ENCODE results near the gene RDM1.

Gene RDM1

DNA sequence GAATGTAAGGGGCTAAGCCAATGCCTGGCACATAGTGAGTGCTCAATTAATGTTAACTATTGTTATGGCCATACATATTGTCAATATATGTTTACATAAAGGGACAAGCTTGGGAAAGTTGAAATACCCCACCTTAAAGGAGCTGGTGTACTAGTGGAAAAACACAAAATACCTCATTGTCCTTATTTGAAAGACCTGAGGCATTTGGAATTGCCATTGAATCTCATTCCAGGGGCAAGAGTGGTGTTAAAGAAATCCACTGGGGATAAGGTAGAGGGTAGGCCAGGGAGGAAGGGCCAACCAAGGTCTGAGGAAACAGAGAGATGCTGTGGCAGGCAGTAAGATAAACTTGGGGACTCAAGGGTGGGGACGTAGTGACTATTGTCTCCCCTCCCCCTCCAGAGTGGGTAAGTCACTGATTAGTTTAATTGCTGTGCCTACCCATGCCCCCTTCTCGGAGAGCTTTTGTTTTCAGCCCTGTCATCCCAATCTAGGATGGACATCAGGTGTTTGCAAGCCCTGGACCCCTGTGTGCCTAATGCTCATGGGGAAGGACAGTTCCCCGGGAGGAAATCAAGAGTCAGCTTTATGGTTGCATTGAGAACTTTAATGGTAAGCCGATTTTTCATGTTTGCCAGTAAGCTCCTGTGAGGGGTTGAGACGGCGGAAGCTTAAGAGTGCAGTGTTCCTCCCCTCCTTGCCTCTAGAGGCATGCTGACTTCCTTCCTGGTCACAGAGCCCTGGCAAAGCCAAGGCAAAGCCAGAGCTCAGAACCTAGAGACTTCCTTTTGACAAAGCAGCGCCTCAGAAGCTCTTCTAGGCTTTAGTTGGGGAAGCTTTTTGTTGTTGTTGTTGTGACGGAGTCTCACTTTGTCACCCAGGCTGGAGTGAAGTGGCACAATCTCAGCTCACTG, 59.4 kb downstream of the RDM1 start:
- Histone ChIP-seq H3K36me3 (ENCODE audit: control insufficient read depth, insufficient read depth, low read length) (no peaks in the 10 kb centered on the region), H3K27me3 (replicated peaks; ENCODE audit: control insufficient read depth, insufficient read depth, low read length) (no peaks in the 10 kb centered on the region), H3K4me3 (replicated peaks; ENCODE audit: low read depth, low read length) (no peak overlapping the region)
- no peak for DNase-seq (ENCODE audit: extremely low read depth, insufficient read length)
- no peak for TF ChIP-seq CTCF (IDR thresholded peaks at IDR 0.05; ENCODE audit: insufficient read depth, low read length, poor library complexity, severe bottlenecking)

DNA sequence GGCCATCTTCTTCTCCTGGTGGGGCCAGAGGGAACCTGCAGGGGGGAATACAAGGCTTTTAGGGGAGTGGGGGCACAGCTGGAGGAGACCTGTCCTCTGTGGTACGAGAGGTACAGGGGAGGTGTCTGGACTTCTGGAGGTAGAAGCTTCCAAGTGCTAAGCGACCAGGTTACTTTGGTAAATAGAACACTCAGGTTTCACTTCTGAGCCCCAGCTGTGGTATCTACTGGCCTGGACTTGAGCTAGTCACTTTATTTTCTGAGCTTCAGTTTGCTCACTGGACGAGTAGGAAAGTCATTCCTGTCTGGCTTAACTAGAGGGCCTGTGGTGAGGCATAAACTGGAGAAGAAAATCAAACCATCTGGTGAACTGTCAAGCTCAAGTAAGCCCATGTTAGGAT, 61.8 kb downstream of the RDM1 start, which contains the start of gene HEATR9:
TSS of gene HEATR9 (minus strand) at position 155 of the 400 bp plus-strand sequence. CDS start at position 6, 149 bp downstream.
- H3K27me3 ChIP-seq (replicated peaks; ENCODE audit: control insufficient read depth, insufficient read depth, low read length) = no peaks in the 10 kb centered on the region
- no peak for DNase-seq (ENCODE audit: extremely low read depth, insufficient read length)
- no peak for TF ChIP-seq CTCF (IDR thresholded peaks at IDR 0.05; ENCODE audit: insufficient read depth, low read length, poor library complexity, severe bottlenecking)
- no peaks in the 10 kb centered on the region; the same call in none of the 2 replicates for H3K36me3 ChIP-seq (ENCODE audit: control insufficient read depth, insufficient read depth, low read length)
- no peak within 1 kb of the TSS for H3K4me3 ChIP-seq (replicated peaks; ENCODE audit: low read depth, low read length)

Data from GM06990 (cell line).